ENCODE data around the gene UBAP1.
"Not testable (repeated sequence)": the region's sequence is repeated elsewhere in the genome, so short reads cannot be mapped to it uniquely, and the experiment has no call there.

Gene UBAP1
- 49.8 to 59.1 (median 51.3) reads per million in 3 experiments for total RNA-seq

- peak; percentile 94 for DNase-seq
Observed at GRCh38 chr9:34178436-34179212, at the start of gene UBAP1. Gene UBAP1 (plus strand): TSS chr9:34179043. CDS start chr9:34220915, 41,872 bp downstream.

DNA sequence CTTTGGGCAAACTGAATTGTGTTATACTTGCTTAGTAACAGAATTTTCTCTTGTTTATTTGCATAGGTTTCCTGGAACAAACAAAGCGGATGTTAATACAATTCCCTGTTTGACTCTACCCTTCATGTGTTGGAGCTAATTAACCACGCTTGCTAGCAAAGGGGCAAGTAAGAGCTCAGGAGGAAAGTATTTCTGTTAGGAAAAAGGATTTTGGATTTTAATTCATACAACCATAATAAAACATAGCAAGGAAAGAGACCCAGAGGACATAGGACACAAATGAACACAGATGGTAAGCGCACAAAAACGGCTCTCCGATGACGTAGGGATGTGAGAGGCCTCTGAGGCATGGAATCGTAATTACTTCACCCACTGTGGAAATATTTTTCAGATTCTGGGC lies 47.3 kb upstream of the UBAP1 start:
- no peak for DNase-seq

- DNase-seq: no peak
Observed at GRCh38 chr9:34133436-34133949, 45.4 kb upstream of the UBAP1 start.

- DNase-seq: no peak
Observed at GRCh38 chr9:34134521-34134920, 44.3 kb upstream of the UBAP1 start.

- DNase-seq: not testable (repeated sequence)
Observed at GRCh38 chr9:34138644-34139043, 40.2 kb upstream of the UBAP1 start.

DNA sequence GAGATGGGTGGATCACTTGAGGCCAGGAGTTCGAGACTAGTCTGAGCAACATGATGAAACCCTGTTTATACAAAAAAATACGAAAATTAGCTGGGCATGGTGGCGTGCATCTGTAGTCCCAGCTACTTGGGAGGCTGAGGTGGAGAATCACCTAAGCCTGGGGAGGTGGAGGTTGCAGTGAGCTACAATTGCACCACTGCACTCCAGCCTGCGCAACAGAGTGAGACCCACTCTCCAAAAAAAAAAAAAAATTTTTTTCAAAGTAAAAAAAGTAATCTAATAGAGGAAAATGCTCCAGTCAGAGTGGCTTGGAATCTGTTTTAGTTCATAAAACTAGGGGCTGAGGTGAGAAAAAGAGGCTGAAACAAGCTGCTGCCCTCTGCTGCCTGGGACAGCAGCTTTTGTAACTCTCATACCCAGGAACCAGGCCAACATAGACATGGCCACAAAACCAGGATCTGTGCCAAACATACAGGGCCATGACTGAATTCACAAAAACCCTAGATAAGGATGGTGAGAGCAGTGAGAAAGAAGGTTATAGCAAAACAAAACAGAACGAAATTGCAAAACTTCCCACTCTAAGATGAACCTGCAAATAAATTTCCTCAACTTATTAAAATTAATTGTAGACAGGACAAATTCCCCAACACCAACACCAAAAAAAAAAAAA lies 39.2 kb upstream of the UBAP1 start:
- DNase-seq: no peak

DNA sequence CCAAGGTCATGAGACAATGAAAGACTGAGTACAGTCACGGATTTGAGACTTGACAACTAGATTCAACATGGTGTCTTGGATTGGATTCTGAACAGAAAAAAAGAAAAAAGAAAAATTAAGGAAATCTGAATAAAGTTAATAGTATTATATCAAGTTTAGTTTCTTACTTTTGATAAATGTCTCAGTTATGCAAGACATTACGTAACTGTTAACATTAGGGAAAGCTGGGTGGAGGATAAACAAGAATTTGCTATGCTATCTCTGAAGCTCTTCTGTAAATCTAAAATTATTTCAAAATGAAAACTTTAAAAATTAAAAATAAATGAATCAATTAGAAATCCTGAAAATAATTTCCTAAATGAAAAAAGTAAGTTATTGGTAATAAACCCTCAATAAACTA lies 38.0 kb upstream of the UBAP1 start:
- no peak for DNase-seq

DNA sequence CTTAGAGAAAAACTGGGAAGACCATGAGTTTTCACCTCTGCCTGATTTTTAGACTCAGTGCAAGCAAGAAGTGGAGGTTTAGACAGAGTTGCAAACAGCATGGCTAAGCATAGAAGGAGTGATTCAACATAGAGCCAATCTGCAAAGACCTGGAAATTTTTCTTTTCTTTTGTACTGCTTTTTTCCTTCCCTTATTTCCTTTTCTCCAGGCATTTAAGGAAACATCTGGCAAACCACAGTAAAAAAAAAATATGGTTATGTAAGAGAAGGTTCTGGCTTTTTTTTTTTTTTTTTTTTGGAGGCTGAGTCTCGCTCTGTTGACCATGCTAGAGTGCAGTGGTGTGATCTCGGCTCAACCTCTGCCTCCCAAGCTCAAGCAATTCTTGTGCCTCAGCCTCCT lies 35.7 kb upstream of the UBAP1 start:
- no peak for DNase-seq

DNA sequence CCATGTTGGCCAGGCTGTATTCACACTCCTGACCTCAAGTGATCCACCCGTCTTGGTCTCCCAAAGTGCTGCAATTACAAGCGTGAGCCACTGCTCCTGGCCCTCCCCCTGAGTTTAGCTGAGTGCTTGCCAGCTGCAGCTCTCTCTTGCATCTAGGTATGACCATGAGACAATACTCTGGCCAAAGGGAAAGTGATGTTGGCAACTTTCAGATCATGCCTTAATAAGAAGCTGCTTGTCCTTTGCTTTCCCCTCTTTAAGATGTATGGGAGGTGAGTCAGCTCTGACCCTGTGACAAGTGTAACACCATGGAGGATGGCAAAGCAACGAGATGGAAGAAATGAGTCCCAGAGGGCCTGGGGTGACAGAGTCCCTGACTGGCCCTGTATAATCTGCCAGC lies 33.7 kb upstream of the UBAP1 start:
- DNase-seq: no peak

DNA sequence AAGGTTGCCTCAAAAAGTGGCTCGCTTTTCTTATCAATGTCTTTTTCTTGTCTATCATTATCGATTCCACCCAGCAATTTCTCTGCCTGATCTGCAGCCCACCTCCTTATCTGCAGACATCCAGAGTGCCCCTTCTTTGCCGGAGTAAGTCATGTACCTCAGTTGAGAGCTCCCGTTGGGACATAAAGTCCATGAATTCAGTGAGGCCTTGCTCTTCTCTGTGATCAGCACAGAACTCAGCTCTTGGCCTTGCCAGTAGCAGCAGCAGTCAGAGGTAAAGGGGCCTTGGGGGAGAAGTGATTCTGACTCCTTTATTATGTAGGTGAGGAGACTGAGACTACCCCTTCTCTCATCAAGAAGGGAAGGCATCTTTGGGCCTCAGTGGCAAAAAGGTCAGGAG lies 27.4 kb upstream of the UBAP1 start:
- DNase-seq: no peak

DNA sequence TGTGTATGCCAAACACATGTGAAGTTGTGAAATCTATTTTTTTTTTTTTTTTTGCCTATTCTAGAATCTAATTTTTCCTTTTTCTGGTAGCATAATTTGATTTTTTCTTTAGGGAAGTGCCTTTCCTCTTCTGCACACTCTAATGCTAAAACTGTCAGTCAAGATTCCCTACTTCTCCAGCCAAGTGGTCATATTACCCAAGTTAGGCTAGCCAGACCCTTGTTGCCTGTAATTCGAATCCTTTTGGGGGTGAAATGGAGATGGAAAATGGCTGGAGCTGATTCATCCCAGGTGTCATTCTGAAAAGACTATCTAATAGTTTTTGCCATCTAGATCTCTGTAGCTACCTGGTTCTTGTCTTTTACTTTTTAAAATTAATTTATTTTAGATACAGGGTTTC lies 24.8 kb upstream of the UBAP1 start:
- DNase-seq: no peak

GRCh38 chr9:34157318-34157717 lies 21.5 kb upstream of the UBAP1 start:
- no peak for DNase-seq

GRCh38 chr9:34157898-34158297 lies 20.9 kb upstream of the UBAP1 start:
- no peak for DNase-seq

GRCh38 chr9:34158362-34158869 lies 20.4 kb upstream of the UBAP1 start:
- no peak for DNase-seq

DNA sequence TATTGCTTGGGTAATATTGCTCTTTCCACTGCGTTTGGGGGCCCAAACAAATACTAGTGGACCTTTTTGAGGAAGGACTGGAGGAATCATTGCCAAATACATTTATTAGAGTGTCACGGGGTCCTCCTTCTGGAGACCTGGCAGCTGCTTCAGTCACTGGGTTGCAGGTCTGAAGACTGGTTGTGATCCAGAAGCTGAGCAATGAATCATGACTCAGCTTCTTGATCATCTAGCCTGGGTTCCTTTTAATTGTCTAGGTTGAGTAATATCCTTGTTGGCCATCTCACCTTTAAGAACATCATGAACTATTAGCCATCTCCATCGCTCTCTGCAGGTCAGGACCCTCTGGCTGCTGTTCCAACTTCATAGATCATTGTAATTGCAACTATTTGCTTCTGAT lies 15.4 kb upstream of the UBAP1 start:
- no peak for DNase-seq

GRCh38 chr9:34169125-34169524 lies 9.7 kb upstream of the UBAP1 start:
- DNase-seq: no peak

DNA sequence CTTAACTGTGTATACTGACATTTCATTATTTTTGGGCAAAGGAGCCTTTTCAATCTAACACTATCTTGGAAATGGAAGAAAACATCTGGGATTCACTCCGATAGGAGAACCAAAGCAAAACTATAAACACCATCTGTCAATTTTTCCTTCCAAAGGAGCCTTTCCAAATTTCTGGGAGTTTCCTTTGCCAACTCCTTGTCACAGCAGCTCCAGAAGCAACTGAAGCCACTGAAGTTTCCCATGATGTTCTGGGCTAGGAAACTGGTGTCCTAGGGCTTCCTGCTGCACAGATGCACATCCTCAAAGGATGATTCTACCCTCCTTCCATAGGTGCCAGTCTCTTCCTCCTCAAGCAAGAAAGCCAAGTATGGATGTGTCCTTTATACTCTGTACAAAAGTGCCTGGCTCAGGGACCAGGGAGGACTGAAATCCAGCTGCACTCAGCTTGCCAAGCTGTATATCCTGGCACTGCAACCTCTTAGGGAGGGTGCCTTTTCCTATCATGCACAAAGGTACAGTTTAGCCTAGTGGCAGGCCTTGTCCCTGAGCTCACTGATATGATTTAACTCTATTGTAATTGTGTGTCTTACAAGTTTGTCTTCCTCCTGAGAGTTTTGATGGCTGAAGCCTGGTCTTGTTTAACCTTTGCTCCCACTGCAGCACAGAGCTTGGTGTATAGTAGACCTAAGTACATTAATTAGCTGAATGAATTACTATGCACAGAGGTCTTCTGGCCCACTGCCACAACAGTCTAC lies 8.4 kb upstream of the UBAP1 start:
- no peak for DNase-seq

DNA sequence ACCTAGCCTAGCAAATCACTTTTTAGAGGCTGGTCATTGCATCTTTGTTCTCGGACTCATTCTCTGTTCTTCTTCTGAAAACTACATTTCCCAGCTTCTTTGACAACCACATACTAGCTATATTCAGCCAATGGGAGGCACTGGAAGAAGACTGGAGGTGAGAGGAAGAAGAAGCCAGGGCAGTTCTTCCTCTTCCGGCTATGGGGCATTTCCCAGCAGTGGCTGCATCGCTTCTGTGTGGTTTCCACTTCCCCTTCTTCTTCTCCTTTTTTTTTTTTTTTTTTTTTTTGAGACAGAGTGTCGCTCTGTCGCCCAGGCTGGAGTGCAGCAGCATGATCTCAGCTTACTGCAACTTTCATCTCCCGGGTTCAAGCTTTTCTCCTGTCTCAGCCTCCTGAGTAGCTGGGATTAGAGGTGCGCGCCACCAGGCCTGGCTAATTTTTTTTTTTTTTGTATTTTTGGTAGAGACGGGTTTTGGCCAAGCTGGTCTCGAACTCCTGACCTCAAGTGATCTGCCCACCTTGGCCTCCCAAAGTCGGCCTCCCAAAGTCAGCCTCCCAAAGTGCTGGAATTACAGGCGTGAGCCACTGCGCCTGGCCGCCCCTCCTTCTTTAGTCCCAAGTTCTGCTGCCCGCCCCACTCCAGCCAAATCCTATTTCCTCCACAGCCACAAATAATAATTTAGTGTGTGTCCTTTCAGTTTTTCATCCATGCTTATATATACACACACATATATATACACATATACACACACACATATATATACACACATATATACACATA lies 6.9 kb upstream of the UBAP1 start:
- DNase-seq: peak; percentile 55

DNA sequence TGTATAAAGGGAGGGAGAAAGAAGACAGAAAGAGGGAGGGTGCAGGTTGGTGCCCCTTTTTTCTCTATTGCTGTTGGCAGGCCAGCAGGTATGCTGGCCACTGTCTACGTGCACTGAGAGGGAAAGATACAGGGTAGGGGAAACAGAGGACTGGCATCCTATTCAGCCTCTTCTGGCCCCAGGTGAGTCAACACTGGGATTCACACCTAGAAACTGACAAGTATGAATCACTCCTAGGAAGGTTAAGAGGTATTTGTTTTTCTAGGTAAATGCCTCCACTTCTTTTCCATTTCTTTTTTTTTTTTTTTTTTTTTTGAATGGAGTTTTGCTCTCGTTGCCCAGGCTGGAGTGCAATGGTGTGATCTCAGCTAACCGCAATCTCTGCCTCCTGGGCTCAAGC lies 2.8 kb upstream of the UBAP1 start:
- DNase-seq: no peak

DNA sequence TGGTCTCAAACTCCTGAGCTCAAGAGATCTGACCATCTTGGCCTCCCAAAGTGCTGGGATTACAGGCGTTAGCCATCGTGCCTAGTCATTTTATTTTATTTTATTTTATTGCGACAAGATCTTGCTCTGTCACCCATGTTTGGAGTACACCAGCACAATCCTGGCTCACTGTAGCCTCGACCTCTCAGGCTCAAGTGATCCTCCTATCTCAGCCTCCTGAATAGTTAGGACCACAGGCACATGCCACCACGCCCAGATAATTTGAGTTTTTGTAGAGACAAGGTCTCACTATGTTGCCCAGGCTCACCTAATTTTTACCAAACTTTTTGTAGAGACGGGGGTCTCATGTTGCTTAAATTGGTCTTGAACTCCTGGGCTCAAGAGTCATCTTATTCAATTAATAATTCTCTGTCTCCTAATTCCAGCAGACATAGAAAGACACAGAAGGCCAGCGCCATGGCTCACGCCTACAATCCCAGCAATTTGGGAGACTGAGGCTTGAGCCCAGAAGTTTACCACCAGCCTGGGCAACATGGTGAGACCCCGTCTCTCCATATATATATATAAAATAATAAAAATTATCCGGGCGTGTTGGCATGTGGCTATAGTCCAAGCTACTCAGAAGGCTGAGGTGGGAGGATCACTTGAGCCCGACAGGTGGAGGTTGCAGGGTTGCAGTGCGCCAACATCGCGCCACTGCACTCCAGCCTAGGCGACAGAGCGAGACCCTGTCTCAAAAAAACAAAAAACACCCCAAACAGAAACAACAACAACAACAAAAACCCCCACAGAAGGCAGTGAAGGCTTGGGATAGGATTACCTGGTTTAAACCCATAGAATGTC lies 1.0 kb upstream of the UBAP1 start:
- no peak for DNase-seq

All from central memory CD4-positive, alpha-beta T cell (primary cell).